ENCODE data around the gene CPSF2.
"Not testable (repeated sequence)": the region's sequence is repeated elsewhere in the genome, so short reads cannot be mapped to it uniquely, and the experiment has no call there.

GRCh38 chr14:92179178-92179577 is 57.4 kb downstream of the CPSF2 start:
- not testable (repeated sequence) for TF ChIP-seq CTCF (IDR thresholded peaks at IDR 0.05; ENCODE audit: low read depth, low read length); EZH2phosphoT487 (IDR thresholded peaks at IDR 0.05; ENCODE audit: low read depth)
